ENCODE results near the gene CSE1L. TPM values are rescaled to one million over a fixed set of nuclear protein-coding genes. Genes with fewer than 3 reads are reported as not detected.
"Not testable (repeated sequence)": the region's sequence is repeated elsewhere in the genome, so short reads cannot be mapped to it uniquely, and the experiment has no call there.

The CSE1L gene
- total RNA-seq, 2 donors from 2014 or later = 26.8 to 33.0 TPM

GRCh38 chr20:49037962-49038387, 8.1 kb upstream of the CSE1L start:
- H3K4me1 Mint-ChIP-seq = peaks cover 10% of the 10 kb centered on the region

GRCh38 chr20:49039854-49040253, 6.3 kb upstream of the CSE1L start:
- peaks cover 10% of the 10 kb centered on the region for H3K4me1 Mint-ChIP-seq
- no peaks in the 10 kb centered on the region for H3K27me3 Mint-ChIP-seq
- no peaks in the 10 kb centered on the region for H3K9me3 ChIP-seq (ENCODE audit: control insufficient read depth, low read length, poor library complexity, severe bottlenecking)
- peak overlapping the region; percentile 21 for H3K27ac Mint-ChIP-seq
- H3K4me3 Mint-ChIP-seq = no peak overlapping the region
- no peaks in the 10 kb centered on the region for H3K36me3 Mint-ChIP-seq (ENCODE audit: low read depth)
- DNase-seq = no peak
- no peak for ATAC-seq

More at GRCh38 chr20:49037962-49038387, 8.1 kb upstream of the CSE1L start:
- H3K36me3 Mint-ChIP-seq (ENCODE audit: low read depth) = no peaks in the 10 kb centered on the region
- H3K4me3 Mint-ChIP-seq = peak overlapping the region; percentile 43
- peak overlapping the region; percentile 78 for H3K27ac Mint-ChIP-seq
- DNase-seq (no peak), ATAC-seq (peak; percentile 55)
- H3K9me3 ChIP-seq (ENCODE audit: control insufficient read depth, low read length, poor library complexity, severe bottlenecking) = no peaks in the 10 kb centered on the region
- no peaks in the 10 kb centered on the region for H3K27me3 Mint-ChIP-seq

GRCh38 chr20:49043000-49043399, 3.1 kb upstream of the CSE1L start:
- H3K9me3 ChIP-seq (ENCODE audit: control insufficient read depth, low read length, poor library complexity, severe bottlenecking) = no peaks in the 10 kb centered on the region
- peaks cover 24% of the 10 kb centered on the region for H3K4me1 Mint-ChIP-seq
- ATAC-seq = no peak
- no peaks in the 10 kb centered on the region for H3K27me3 Mint-ChIP-seq
- DNase-seq = no peak
- no peak overlapping the region for H3K27ac Mint-ChIP-seq
- no peak overlapping the region for H3K4me3 Mint-ChIP-seq
- no peaks in the 10 kb centered on the region for H3K36me3 Mint-ChIP-seq (ENCODE audit: low read depth)

- DNase-seq (peak in 2 of 3 donors; percentile 7 to 14), ATAC-seq (no peak)
- Mint-ChIP-seq H3K27ac (peak overlapping the region; percentile 95), H3K4me1 (peaks cover 23% of the 10 kb centered on the region), H3K27me3 (no peaks in the 10 kb centered on the region), H3K4me3 (peak overlapping the region; percentile 99), H3K36me3 (ENCODE audit: low read depth) (no peaks in the 10 kb centered on the region)
- no peaks in the 10 kb centered on the region for H3K9me3 ChIP-seq (ENCODE audit: control insufficient read depth, low read length, poor library complexity, severe bottlenecking)
Measured at GRCh38 chr20:49045440-49046086, 549 bp upstream of the CSE1L start.

GRCh38 chr20:49052334-49052733, 6.2 kb downstream of the CSE1L start:
- Mint-ChIP-seq H3K4me3 (no peak overlapping the region), H3K4me1 (peaks cover 31% of the 10 kb centered on the region), H3K27me3 (no peaks in the 10 kb centered on the region), H3K27ac (no peak overlapping the region), H3K36me3 (ENCODE audit: low read depth) (peaks cover 3% of the 10 kb centered on the region)
- ATAC-seq (no peak), DNase-seq (no peak)
- H3K9me3 ChIP-seq (ENCODE audit: control insufficient read depth, low read length, poor library complexity, severe bottlenecking) = no peaks in the 10 kb centered on the region

GRCh38 chr20:49054056-49054643, 8.0 kb downstream of the CSE1L start:
- peaks cover 3% of the 10 kb centered on the region for H3K36me3 Mint-ChIP-seq (ENCODE audit: low read depth)
- peaks cover 20% of the 10 kb centered on the region for H3K4me1 Mint-ChIP-seq
- H3K27me3 Mint-ChIP-seq = no peaks in the 10 kb centered on the region
- no peak for DNase-seq
- H3K4me3 Mint-ChIP-seq = no peak overlapping the region
- H3K9me3 ChIP-seq (ENCODE audit: control insufficient read depth, low read length, poor library complexity, severe bottlenecking) = no peaks in the 10 kb centered on the region
- no peak for ATAC-seq
- H3K27ac Mint-ChIP-seq = peak overlapping the region; percentile 53

GRCh38 chr20:49063279-49063678, 17.2 kb downstream of the CSE1L start:
- Mint-ChIP-seq H3K36me3 (ENCODE audit: low read depth) (no peaks in the 10 kb centered on the region), H3K4me1 (no peaks in the 10 kb centered on the region), H3K4me3 (no peak overlapping the region), H3K27me3 (no peaks in the 10 kb centered on the region), H3K27ac (no peak overlapping the region)
- DNase-seq = no peak
- H3K9me3 ChIP-seq (ENCODE audit: control insufficient read depth, low read length, poor library complexity, severe bottlenecking) = no peaks in the 10 kb centered on the region
- ATAC-seq = no peak

GRCh38 chr20:49074521-49074920, 28.4 kb downstream of the CSE1L start:
- peaks cover 4% of the 10 kb centered on the region for H3K4me1 Mint-ChIP-seq
- H3K4me3 Mint-ChIP-seq = no peak overlapping the region
- peak overlapping the region; percentile 49 for H3K27ac Mint-ChIP-seq
- no peaks in the 10 kb centered on the region for H3K9me3 ChIP-seq (ENCODE audit: control insufficient read depth, low read length, poor library complexity, severe bottlenecking)
- H3K27me3 Mint-ChIP-seq = no peaks in the 10 kb centered on the region
- no peak for DNase-seq
- ATAC-seq = no peak
- peaks cover 8% of the 10 kb centered on the region for H3K36me3 Mint-ChIP-seq (ENCODE audit: low read depth)

GRCh38 chr20:49078310-49078709, 32.2 kb downstream of the CSE1L start:
- no peak overlapping the region for H3K4me3 Mint-ChIP-seq
- no peaks in the 10 kb centered on the region for H3K27me3 Mint-ChIP-seq
- peaks cover 4% of the 10 kb centered on the region for H3K4me1 Mint-ChIP-seq
- ATAC-seq (no peak), DNase-seq (no peak)
- H3K36me3 Mint-ChIP-seq (ENCODE audit: low read depth) = peaks cover 11% of the 10 kb centered on the region
- no peak overlapping the region for H3K27ac Mint-ChIP-seq
- no peaks in the 10 kb centered on the region for H3K9me3 ChIP-seq (ENCODE audit: control insufficient read depth, low read length, poor library complexity, severe bottlenecking)

- not testable (repeated sequence) for H3K27ac Mint-ChIP-seq; H3K27me3 Mint-ChIP-seq; H3K36me3 Mint-ChIP-seq (ENCODE audit: low read depth); ATAC-seq; H3K4me3 Mint-ChIP-seq; H3K9me3 ChIP-seq (ENCODE audit: control insufficient read depth, low read length, poor library complexity, severe bottlenecking); DNase-seq; H3K4me1 Mint-ChIP-seq
Measured at GRCh38 chr20:49082295-49082694, 36.2 kb downstream of the CSE1L start.

- Mint-ChIP-seq H3K4me1 (peaks cover 3% of the 10 kb centered on the region), H3K27me3 (no peaks in the 10 kb centered on the region), H3K36me3 (ENCODE audit: low read depth) (peaks cover 4% of the 10 kb centered on the region), H3K27ac (no peak overlapping the region), H3K4me3 (no peak overlapping the region)
- DNase-seq = no peak
- no peak for ATAC-seq
- H3K9me3 ChIP-seq (ENCODE audit: control insufficient read depth, low read length, poor library complexity, severe bottlenecking) = no peaks in the 10 kb centered on the region
Measured at GRCh38 chr20:49091104-49091503, 45.0 kb downstream of the CSE1L start.

GRCh38 chr20:49091762-49092161, 45.6 kb downstream of the CSE1L start:
- Mint-ChIP-seq H3K36me3 (ENCODE audit: low read depth) (peaks cover 7% of the 10 kb centered on the region), H3K4me3 (no peak overlapping the region), H3K27ac (no peak overlapping the region), H3K4me1 (peaks cover 3% of the 10 kb centered on the region), H3K27me3 (no peaks in the 10 kb centered on the region)
- no peaks in the 10 kb centered on the region for H3K9me3 ChIP-seq (ENCODE audit: control insufficient read depth, low read length, poor library complexity, severe bottlenecking)
- DNase-seq (no peak), ATAC-seq (no peak)

GRCh38 chr20:49096203-49096730, 50.2 kb downstream of the CSE1L start:
- DNase-seq (no peak), ATAC-seq (no peak)
- H3K9me3 ChIP-seq (ENCODE audit: control insufficient read depth, low read length, poor library complexity, severe bottlenecking) = no peaks in the 10 kb centered on the region
- Mint-ChIP-seq H3K36me3 (ENCODE audit: low read depth) (peaks cover 10% of the 10 kb centered on the region), H3K4me1 (peaks cover 10% of the 10 kb centered on the region), H3K4me3 (no peak overlapping the region), H3K27ac (no peak overlapping the region), H3K27me3 (no peaks in the 10 kb centered on the region)

- H3K27me3 Mint-ChIP-seq = no peaks in the 10 kb centered on the region
- ATAC-seq = no peak
- no peaks in the 10 kb centered on the region for H3K9me3 ChIP-seq (ENCODE audit: control insufficient read depth, low read length, poor library complexity, severe bottlenecking)
- H3K27ac Mint-ChIP-seq = no peak overlapping the region
- peaks cover 10% of the 10 kb centered on the region for H3K36me3 Mint-ChIP-seq (ENCODE audit: low read depth)
- H3K4me1 Mint-ChIP-seq = peaks cover 15% of the 10 kb centered on the region
- no peak overlapping the region for H3K4me3 Mint-ChIP-seq
- DNase-seq = no peak
Measured at GRCh38 chr20:49097159-49097558, 51.0 kb downstream of the CSE1L start.

Measured in T-helper 17 cell (primary cell).